GM21423 (cell line): ENCODE measurements around the gene GALNT6.
A peak's percentile ranks its signal among the peaks of the same experiment; 100 is the strongest.

ENCODE experiments used
- ATAC-seq: cut with Tn5 transposase; IDR thresholded peaks from one replicate; pipeline ENCODE4 v1.9.1; 2021; ENCODE audit warnings: mild to moderate bottlenecking, moderate library complexity; ENCODE audit not compliant: unreplicated experiment

Gene GALNT6

GRCh38 chr12:51391283-51392123 lies at the start of gene GALNT6:
GALNT6 (minus strand) TSS chr12:51391406; CDS start chr12:51379781, 11,625 bp downstream.
- ATAC-seq = peak; percentile 37

DNA sequence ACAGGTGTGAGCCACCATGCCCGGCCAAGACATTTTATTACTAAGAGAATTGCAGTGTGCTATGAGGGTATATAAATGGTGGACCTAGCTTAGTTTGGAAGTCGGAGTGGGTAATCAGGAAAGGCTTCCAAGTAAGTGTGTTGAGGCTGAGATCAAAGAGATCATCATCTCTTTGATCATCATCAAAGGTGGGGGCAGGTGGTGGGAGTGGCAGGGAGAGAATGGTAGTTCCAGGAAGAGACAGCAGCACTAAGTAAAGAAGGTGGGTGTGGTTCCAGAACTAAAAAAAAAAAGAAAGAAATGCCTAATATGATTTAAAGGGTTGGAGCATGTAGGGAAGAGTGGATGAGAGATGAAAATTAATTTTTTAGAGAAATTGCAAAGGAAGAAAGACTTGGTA lies 48.1 kb upstream of the GALNT6 start:
- no peak for ATAC-seq

- ATAC-seq = no peak
These were observed 46.2 kb upstream of the GALNT6 start for GRCh38 chr12:51437431-51437830.

GRCh38 chr12:51434305-51434704 lies 43.1 kb upstream of the GALNT6 start:
- ATAC-seq = no peak

DNA sequence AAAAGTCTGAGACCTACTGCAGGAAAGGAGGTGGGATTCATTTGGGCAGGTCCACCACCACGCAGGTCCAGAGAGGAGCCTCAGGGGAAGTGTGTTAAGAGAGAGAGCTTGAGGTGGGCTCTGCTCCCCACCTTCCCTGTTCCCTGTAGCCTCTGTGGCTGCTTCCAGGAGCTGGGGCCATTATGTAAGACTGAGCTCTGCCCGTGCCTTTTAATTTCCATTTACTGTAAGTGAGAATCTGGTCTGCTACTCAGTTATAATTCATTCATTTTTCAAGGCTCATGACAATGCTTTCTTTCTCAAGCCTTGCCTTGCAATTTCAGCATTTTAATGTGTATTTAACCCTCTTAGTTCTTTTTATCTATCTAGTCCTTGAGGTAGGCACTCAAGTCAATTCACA lies 41.7 kb upstream of the GALNT6 start:
- no peak for ATAC-seq

- ATAC-seq = no peak
These were observed 39.1 kb upstream of the GALNT6 start for GRCh38 chr12:51430196-51430895.

- ATAC-seq = no peak
These were observed 38.5 kb upstream of the GALNT6 start for GRCh38 chr12:51429700-51430099.

- no peak for ATAC-seq
These were observed 37.0 kb upstream of the GALNT6 start for GRCh38 chr12:51428256-51428655.

- ATAC-seq = peak; percentile 85
These were observed 33.7 kb upstream of the GALNT6 start, which contains the start of gene SLC4A8 for GRCh38 chr12:51424662-51425539. SLC4A8 (plus strand) TSS chr12:51424831; CDS start chr12:51424988, 157 bp downstream.

DNA sequence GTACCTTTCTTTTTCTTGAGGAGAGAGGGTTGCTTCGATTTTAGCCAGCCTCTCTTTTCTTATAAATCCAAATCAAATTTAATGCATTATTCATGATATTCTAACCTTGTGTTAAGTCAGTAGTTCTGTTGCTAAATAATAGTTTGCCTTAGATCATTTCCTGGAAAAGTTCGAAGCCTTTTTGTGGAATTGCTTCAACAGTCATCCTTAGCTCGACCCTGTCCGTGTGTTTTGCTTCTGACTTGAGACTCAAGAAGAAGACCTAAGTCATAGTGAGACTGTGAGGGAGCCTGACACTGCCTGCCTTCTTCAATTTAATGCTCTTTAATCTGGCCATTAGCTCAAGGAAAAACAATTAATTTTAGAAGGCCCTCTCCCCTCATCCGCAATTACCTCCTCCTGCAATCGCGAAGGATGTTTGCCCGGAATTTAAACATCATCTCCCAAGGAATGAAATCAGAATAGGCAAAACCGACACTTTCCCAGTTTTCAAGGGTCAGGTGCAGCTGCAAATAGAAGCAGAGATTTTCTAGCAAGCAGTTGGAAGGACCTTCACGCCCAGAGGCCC lies 33.0 kb upstream of the GALNT6 start:
- ATAC-seq = no peak

DNA sequence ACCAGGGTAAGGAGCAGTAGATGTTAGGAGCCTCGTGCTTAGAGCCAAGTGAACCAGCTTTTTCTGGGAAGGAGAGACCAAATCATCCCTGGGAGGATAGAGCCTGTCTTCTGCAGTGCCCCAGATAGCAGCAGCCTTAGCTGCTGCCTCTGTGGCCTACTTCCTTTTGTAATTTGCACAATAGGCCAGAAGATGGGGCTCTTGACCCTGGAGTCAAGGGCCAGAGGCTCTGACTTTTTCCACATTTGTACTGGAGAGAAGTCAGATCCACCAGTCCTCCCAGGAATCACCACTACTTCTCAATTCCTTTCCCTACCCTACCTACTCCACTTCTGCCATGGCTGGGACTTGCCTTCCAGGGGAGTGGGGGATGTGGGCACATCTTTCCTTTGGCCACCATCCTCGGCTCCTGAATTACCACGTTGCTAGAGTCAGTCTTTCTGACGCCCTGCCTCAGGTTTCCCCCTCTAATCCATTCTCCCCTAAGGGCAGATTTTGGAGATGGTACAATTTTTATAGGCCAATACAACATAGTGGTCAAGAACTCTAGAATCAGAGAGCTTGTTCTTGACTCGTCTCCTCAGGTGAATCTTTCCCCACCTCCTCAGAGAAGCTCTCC lies 30.2 kb upstream of the GALNT6 start:
- no peak for ATAC-seq

DNA sequence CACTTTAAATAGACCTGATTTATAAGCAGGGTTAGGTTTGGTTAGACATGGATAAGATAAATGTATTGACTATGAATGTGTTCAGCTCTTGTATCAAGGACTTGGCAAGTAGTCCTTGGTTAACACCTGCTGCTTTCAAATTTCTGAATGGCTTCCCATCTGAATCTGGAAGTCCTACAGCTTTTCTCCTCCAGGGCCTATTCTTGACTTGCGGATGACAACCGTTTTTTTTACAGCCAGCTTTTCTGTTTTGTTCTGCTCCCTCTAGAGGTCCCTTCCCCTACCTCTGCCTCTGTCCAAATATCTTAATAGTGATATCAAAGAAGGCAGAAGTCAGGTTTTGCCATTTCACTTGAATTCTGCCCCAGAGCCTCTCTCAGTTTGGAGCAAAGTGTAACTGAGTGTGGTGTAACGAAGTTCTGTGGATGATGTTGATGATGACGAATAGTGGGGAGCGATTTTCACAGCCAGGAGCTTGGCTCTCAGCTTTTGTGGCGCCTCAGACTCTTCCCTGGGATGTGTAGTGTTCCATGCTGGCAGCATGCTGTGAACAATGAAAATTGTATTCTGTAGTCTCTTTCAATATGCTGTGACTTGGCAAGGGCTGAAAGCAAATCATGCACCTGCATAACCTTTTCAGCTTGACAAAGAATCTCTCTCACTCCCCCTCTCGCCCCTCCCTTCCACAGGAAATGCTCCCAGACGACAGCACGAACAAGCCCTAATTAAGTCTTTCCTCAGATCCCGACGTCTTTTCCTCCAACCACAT lies 28.4 kb upstream of the GALNT6 start:
- no peak for ATAC-seq

DNA sequence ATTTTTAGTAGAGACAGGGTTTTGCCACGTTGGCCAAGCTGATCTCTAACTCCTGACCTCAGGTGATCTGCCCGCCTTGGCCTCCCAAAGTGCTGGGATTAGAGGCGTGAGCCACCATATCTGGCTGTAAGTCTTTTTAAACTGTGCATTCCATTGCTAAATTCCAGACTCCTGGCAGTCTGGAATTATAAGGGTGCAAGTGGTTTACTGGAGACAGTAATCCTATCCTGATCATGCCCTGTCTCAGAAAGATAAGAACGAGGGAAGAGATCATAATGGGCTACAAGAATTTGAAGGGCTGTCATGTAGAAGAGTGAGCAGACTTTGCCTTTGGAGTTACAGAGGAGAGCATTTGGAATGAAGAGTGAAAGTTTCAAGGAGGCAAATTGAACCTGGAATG lies 26.6 kb upstream of the GALNT6 start:
- ATAC-seq = no peak

DNA sequence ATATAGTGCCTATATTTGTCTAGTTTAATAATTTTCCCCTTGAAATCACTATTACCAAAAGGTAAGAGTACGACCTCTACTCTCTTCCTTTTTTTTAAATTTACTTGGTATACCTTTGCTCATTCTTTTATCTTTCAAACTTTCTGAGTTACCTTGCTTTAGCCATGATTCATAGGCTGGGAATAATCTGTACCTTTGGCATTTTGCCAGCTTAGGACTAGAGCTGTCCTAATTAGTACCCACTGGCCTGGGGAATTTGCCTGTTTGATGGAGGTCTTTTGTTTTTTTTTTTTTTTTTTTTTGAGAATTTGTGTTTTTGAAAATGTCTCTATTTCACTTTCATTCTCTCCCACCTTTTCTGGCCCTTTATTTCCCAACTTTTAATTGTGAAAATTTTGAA lies 24.7 kb upstream of the GALNT6 start:
- no peak for ATAC-seq

GRCh38 chr12:51413791-51414190 lies 22.6 kb upstream of the GALNT6 start:
- ATAC-seq = no peak

- no peak for ATAC-seq
These were observed 21.9 kb upstream of the GALNT6 start for GRCh38 chr12:51413149-51413548.

- ATAC-seq = no peak
These were observed 18.6 kb upstream of the GALNT6 start for GRCh38 chr12:51409846-51410245.

GRCh38 chr12:51407604-51408003 lies 16.4 kb upstream of the GALNT6 start:
- ATAC-seq = no peak

- ATAC-seq = no peak
These were observed 15.7 kb upstream of the GALNT6 start for GRCh38 chr12:51406859-51407258.

GRCh38 chr12:51406290-51406689 lies 15.1 kb upstream of the GALNT6 start:
- ATAC-seq = no peak
